GM18951 (cell line): ENCODE data around the gene RBM42.
A peak's percentile ranks its signal among the peaks of the same experiment; 100 is the strongest.
"Not testable (repeated sequence)": the region's sequence is repeated elsewhere in the genome, so short reads cannot be mapped to it uniquely, and the experiment has no call there.

ENCODE experiments used
- POLR2A ChIP-seq: IDR thresholded peaks from 4 replicates; pipeline ENCODE4 v1.6.1; 2011; ENCODE audit warnings: mild to moderate bottlenecking; ENCODE audit not compliant: insufficient read length, insufficient read depth; ENCODE audit errors: extremely low read depth
- in situ Hi-C: fragments of 300-500 bp; cut with MboI; formaldehyde crosslinking; loops from one replicate; pipeline ENCODE4 v1.12.0; 2022; ENCODE audit warnings: low sequenced_read_pairs, mixed read lengths, inconsistent platforms; ENCODE audit not compliant: unreplicated experiment

Gene RBM42

DNA sequence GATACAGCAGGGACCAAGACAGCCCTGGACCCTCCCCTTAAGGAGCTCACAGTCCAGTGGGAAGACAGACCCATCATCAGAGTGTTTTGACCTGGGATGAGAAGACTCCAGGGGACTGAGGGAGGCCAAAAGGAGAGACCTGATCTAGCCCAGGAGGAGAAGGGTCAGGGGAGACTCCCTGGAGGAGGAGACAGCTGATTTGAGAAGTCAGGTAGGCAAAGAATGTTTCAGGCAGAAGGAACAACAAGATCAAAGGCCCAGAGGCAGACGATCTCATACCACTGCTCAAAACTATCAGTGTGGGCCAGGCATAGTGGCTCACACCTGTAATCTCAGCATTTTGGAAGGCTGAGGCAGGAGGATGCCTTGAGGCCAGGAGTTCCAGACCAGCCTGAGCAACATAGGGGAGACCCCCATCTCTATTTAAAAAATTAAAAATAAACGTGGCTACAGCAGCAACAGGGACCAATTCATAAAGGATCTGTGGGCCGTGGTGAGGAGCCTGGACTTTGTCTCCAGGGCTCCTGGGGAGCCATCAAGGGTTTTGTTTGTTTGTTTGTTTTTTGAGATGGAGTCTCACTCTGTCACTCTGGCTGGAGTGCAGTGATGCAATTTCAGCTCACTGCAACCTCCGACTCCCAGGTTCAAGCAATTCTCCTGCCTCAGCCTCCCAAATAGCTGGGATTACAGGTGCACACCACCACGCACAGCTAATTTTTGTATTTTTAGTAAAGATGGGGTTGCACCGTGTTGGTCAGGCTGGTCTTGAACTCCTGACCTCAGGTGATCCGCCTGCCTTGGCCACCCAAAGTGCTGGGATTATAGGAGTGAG, 17.1 kb downstream of the RBM42 start:
- in situ Hi-C loops: no loop called here
- no peak for TF ChIP-seq POLR2A

DNA sequence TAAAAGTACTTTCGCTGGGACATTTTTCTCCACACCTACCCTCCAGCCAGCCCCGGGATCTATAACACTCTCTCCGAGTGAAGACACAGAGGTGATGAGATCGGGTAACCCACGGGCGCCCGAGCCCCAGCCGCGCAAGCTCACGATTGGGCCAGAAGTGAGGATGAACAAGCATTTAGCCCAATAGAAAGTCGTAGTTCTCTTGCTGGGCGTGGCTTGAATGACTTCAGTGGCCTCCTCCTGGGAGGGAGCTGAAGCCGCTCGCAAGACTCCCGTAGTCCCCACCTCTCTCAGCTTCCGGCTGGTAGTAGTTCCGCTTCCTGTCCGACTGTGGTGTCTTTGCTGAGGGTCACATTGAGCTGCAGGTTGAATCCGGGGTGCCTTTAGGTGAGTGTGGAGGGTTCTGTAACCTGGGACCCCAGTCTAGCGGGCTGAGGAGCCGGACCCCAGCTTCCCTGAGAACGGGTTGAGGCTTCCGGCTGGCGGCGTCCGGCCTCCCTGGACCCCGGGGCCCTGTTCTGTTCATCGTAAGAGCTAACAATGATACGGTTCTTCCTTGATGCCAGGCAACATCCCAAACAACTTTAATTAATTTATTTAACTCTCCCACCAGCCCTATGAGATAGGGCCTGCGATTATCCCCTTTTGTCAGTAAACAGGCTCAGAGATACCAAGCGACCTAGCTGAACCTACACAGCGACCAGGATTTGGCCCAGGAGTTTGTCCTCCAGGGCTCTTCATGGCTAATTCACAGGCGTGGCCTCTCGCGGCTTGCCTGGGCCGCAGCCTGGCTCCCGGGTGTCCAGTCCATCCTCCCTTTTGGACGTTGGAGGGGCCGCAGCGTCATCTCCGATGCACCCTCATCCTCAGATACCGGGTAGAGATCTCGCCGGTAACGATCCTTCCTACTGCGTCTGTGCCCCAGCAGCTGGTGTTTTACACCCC, 19.5 kb downstream of the RBM42 start, which contains the start of gene COX6B1:
Gene COX6B1 (plus strand): TSS at position 307 of the 945 bp plus-strand sequence. CDS start 2,921 bp downstream, outside the sequence.
- TF ChIP-seq POLR2A: peak; percentile 92
- in situ Hi-C loops: no loop called here

DNA sequence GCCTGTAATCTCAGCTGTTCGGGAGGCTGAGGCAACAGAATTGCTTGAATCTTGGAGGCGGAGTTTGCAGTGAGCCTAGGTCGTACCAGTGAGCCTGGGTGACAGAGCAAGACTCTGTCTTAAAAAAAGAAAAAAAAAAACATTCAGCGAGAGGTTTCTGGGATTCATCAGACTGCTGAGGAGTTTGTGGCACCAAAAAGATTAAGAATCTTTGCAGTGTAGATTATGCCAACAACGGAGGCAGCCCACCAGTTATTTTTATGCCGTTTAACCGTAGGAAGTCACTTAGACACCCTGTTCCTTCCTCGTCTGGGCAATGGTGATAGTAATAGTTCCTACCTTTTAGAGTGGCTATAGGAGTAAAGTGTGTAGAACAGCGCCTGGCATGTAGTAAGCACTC, 21.7 kb downstream of the RBM42 start:
- in situ Hi-C loops: no loop called here

DNA sequence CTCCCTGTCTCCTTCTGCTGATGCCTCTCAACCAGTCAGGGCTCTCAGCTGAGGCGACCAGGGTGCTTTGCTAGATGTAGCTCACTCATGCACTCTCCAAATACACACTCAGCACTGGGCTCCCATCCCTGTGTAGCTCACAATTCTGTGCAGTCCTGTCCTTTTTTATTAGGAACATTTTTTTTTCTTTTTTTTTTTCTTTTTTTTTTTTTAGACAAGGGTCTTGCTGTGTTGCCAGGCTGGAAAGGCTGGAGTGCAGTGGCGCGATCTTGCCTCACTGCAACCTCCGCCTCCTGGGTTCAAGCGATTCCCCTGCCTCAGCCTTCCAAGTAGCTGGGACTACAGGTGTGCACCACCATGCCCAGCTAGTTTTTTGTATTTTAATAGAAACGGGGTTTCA, 26.0 kb downstream of the RBM42 start:
- in situ Hi-C loops: not testable (repeated sequence)

More for the DNA sequence above, 21.7 kb downstream of the RBM42 start:
- no peak for TF ChIP-seq POLR2A

DNA sequence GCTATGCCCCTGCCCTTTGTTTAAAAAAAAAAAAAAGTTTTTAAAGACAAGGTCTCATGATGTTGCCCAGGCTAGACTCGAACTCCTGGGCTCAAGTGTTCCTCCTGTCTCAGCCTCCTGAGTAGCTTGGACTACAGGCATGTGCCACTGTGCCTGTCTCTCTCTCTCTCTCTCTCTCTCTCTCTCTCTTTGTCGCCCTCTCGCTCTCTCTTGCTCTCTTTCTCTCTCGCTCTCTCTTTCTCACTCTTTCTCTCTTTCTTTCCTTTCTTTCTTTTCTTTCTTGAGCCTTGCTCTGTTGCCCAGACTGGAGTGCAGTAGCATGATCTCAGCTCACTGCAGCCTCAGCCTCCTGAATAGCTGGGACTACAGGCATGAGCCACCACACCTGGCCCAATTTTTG, 26.8 kb downstream of the RBM42 start:
- in situ Hi-C loops: no loop called here
- TF ChIP-seq POLR2A: no peak

DNA sequence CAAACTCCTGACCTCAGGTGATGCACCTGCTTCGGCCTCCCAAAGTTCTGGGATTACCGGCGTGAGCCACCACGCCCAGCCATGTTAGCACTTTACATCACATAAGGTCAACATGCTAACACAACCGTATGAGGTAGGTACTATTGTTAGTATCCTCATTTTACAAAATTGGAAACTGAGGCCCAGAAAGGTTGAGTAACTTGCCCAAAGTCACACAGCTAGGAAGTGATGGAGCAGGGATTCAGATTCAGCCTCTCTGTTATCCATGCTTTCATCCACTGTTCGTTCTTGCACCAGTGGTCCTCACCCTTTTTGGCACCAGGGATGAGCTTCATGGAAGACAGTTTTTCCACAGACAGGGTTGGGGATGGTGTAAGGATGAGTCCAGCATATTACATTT, 27.9 kb downstream of the RBM42 start:
- in situ Hi-C loops: no loop called here
- TF ChIP-seq POLR2A: no peak

DNA sequence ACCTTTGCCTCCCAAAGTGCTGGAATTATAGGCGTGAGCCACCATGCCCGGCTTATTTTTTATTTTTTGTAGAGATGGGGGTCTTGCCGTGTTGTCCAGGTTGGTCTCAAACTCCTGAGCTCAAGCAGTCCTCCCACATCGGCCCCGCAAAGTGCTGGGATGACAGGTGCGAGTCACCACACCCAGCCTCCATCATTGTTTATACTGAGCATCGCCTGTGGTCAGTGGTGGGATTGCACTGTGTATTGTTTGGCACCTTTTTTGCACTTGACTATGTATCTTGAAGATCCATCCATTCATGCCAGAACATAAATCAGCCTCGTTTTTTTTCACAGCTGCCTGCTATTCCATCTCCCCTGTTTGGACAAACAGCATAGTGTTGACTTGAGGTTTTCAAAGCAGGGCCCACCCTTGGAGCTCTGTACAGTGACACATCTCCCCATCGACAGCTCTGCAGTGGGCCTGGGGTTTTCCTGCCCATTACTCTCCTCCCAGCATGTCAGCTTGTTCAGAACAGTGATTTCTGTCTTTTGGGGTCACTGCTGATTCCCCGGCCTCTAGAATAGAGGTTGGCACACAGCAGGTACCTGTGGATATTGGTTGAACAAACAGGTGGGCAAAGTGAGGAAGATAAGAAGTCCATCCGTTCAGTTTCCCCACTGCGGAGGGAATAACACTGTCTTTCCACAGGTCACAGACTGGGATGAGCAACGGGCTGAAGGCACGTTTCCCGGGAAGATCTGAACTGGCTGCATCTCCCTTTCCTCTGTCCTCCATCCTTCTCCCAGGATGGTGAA, 29.3 kb downstream of the RBM42 start:
- TF ChIP-seq POLR2A: no peak
- in situ Hi-C loops: no loop called here

DNA sequence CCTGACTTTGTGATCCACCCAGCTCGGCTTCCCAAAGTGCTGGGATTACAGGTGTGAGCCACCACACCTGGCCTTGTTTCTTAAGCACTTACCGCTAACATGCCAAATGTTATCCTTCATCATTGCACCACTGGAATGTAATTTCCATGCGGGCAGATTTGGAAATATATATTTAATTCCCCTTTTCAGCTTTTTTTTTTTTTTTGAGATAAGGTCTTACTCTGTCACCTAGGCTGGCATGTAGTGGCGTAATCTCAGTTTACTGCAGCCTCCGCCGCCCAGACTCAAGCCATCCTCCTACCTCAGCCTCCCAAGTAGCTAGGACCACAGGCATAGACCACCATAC, 33.1 kb downstream of the RBM42 start:
- TF ChIP-seq POLR2A: no peak
- in situ Hi-C loops: no loop called here

DNA sequence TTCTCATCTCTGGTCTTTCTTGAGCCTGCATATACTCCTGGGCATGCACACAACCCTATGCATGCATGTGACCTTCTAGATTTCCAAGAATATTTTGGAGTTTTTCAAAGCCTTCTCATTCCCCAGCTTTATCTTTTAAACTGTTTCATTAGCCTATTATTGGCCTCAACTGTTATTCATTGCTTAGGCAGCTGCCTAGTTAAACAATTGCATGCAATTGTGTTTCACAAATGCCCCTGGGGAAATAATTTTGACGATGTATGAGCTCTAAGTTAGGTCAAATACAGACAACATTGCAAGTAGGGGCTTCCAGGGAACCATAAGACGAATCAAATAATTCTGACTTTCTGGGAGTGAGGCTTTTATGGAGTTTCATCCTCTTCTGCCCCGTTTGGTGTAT, 35.1 kb downstream of the RBM42 start:
- in situ Hi-C loops: no loop called here
- no peak for TF ChIP-seq POLR2A

DNA sequence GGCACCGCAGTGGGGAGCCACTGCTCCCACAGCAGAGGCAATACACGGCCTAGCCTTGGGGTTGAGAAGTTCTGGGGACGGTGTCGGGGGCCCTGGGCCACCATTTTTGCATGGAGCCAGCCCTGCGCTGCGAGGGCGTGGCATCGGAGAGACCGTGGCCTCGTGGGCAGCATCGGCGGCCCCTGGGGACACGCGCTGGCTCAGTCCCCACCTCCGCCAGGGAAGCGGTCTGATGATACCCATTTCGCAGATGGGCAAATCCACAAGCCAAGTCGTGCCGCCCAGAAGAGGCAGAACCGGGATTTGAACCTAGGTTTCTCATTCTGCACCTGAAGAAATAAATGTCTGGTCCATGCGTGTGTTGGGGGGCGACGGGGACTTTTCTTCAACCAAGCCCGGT, 36.3 kb downstream of the RBM42 start:
- in situ Hi-C loops: no loop called here
- no peak for TF ChIP-seq POLR2A

DNA sequence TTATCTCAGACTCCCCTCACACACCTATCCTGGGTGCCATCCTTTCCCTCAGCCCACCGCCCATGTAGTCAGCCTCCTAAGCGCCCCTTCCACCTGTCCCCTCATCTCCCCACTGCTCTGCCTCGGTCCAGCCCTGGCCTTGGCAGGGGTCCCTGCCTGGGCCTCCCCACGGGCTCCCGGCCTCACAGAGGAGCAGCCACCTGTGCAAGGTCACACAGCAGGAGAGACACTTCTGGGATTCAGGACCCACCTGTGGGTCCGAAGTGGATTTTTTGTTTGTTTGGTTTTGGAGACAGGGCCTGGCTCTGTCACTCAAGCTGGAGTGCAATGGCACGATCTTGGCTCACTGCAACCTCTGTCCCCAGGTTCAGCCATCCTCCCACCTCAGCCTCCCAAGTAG, 36.8 kb downstream of the RBM42 start:
- in situ Hi-C loops: no loop called here
- TF ChIP-seq POLR2A: no peak

DNA sequence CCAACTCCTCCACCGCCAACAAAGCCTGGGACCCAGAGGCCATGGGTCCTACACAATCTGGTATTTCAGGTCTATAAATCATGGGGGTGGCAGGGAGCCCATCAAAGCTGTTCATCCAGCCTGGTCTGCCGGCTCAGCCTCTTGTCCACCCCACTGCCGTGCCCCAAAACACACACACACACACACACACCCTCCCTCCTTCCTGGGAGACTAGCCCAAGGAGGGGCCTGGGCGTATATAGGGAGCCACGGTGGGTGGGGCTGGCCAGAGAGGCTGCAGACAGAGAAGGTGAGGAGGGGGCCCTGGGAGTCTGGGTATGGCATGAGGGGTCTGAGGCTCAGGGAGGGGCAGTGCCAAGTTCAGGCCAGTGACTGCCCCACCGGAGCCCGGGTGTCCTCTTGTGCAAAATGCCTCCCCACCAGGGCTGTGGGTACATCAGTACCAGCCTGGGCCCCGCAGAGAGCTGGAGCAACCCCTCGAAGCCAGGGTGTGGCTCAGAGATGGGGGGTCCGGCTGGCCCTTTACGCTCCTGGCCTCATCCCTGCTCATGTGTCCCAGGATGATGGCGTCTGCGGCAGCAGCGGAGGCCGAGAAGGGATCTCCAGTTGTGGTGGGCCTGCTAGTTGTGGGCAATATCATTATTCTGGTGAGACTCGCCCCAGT, 37.5 kb downstream of the RBM42 start, which contains the start of gene UPK1A:
Gene UPK1A (plus strand): TSS at position 267 of the 663 bp plus-strand sequence. CDS start 296 bp downstream, at position 563.
- in situ Hi-C loops: no loop called here
- no peak for TF ChIP-seq POLR2A
